Hepatocyte (in vitro differentiated cells): Measurements from ENCODE around the gene GNG7. TPM values are rescaled to one million over a fixed set of nuclear protein-coding genes. Genes with fewer than 3 reads are reported as not detected.

Experiments
- DNase-seq: peaks from one replicate; pipeline ENCODE4 v3.0.0-alpha.2; 2016; ENCODE audit warnings: low spot score
- H2AFZ ChIP-seq: fragments of 200-600 bp; sonication (generic); 2 replicates; pipeline ENCODE4 v1.6.0; 2016; ENCODE audit warnings: antibody characterized with exemption, mild to moderate bottlenecking
- H3K27ac ChIP-seq: fragments of 200-600 bp; sonication (generic); 2 replicates; pipeline ENCODE4 v1.5.1; 2016; ENCODE audit warnings: mild to moderate bottlenecking
- H3K27me3 ChIP-seq: fragments of 200-600 bp; sonication (generic); 2 replicates; pipeline ENCODE4 v1.6.1; 2016
- H3K36me3 ChIP-seq: fragments of 200-600 bp; sonication (generic); replicated peaks from 2 replicates; pipeline ENCODE4 v1.5.1; 2016; ENCODE audit warnings: low read depth; ENCODE audit not compliant: insufficient read depth
- H3K4me1 ChIP-seq: fragments of 200-600 bp; sonication (generic); 2 replicates; pipeline ENCODE4 v1.5.1; 2016; ENCODE audit warnings: mild to moderate bottlenecking, moderate library complexity; ENCODE audit not compliant: insufficient read depth
- H3K4me2 ChIP-seq: fragments of 200-600 bp; sonication (generic); 2 replicates; pipeline ENCODE4 v1.6.0; 2016
- H3K4me3 ChIP-seq: fragments of 200-600 bp; sonication (generic); 2 replicates; pipeline ENCODE4 v1.5.1; 2016; ENCODE audit warnings: mild to moderate bottlenecking
- H3K79me2 ChIP-seq: fragments of 200-600 bp; sonication (generic); 2 replicates; pipeline ENCODE4 v1.6.0; 2017; ENCODE audit warnings: mild to moderate bottlenecking
- H3K9me2 ChIP-seq: fragments of 200-600 bp; sonication (generic); replicated peaks from 2 replicates; pipeline ENCODE4 v1.6.0; 2017; ENCODE audit warnings: mild to moderate bottlenecking; ENCODE audit not compliant: insufficient read depth
- H3K9me3 ChIP-seq: fragments of 200-600 bp; sonication (generic); 2 replicates; pipeline ENCODE4 v1.5.1; 2016; ENCODE audit warnings: low read depth, mild to moderate bottlenecking
- H4K20me1 ChIP-seq: fragments of 200-600 bp; sonication (generic); 2 replicates; pipeline ENCODE4 v1.6.0; 2016; ENCODE audit warnings: mild to moderate bottlenecking; ENCODE audit not compliant: insufficient read depth, poor library complexity, severe bottlenecking
- CTCF ChIP-seq: fragments of 200-600 bp; sonication (generic); IDR thresholded peaks from 2 replicates; pipeline ENCODE4 v1.5.1; 2016; ENCODE audit warnings: antibody characterized with exemption, mild to moderate bottlenecking; ENCODE audit not compliant: poor library complexity
- EZH2 ChIP-seq: fragments of 200-600 bp; sonication (generic); IDR thresholded peaks from 2 replicates; pipeline ENCODE4 v1.6.1; 2016; ENCODE audit warnings: antibody characterized with exemption, mild to moderate bottlenecking, borderline replicate concordance
- EZH2phosphoT487 ChIP-seq: fragments of 200-600 bp; sonication (generic); IDR thresholded peaks from one replicate; pipeline ENCODE4 v1.6.1; 2018; ENCODE audit warnings: antibody characterized with exemption, mild to moderate bottlenecking, low read depth, moderate library complexity; ENCODE audit not compliant: unreplicated experiment, severe bottlenecking
- WGBS: methylation state at CpG from one replicate; pipeline ENCODE4 v1.1.6; 2016; ENCODE audit warnings: low lambda C conversion rate; ENCODE audit errors: missing lambda C conversion rate; 5-methylcytosine and 5-hydroxymethylcytosine counted together
- polyA plus RNA-seq: library from polyadenylated mRNA; unstranded; fragments of >200 nt; fragmentation: Nextera tagmentation; extraction: Ambion mirVana; gene quantifications from 2 replicates; pipeline ENCODE4 v1.2.1, GENCODE V29; 2016
- total RNA-seq: library from RNA; depleted of rRNA; stranded (reverse); fragments of >200 nt; gene quantifications from 2 replicates; pipeline ENCODE4 v1.2.3, GENCODE V29; 2014

Gene GNG7
- total and polyA plus RNA-seq, 2 experiments from 2014 or later, result 1.2 to 1.9 TPM

DNA sequence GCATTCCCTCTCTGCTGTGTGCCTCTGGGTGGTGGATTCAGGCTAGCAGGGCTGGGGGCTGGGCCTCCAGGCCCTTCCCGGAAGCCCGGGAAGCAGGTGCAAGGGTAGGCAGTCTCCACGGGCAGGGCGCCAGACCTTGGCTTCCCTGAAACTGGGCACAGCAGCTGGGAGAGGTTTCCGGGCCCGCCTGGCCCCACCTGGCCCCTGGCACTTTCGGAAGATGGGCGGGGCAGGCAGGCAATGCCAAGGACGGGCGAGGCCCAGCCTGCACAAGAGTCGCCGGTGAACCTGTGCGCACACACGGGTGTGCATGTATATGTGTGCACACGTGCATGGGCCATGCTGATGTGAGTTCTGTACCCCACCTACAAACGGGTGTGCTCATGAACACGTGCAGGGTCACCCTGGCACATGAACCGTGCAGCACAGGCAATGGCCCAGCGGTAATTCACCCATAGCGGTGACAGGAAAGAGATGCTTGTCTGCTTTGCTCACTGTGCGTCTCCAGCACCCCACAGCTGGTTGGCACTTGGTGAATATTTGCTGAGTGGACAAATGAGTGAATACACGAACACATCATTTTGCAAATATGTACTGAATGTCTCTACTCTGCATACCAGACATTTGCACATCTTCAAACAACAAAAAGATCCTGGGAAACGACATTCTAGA is 211.2 kb downstream of the GNG7 start:
- Histone ChIP-seq H3K4me2 (no peak overlapping the region), H3K4me1 (peaks cover 29% of the 10 kb centered on the region), H3K27ac (peak overlapping the region; percentile 66), H2AFZ (no peak overlapping the region), H3K27me3 (peaks cover 9% of the 10 kb centered on the region), H3K9me2 (no peaks in the 10 kb centered on the region), H3K4me3 (no peak overlapping the region), H3K79me2 (no peaks in the 10 kb centered on the region), H3K36me3 (no peaks in the 10 kb centered on the region), H4K20me1 (no peaks in the 10 kb centered on the region), H3K9me3 (no peaks in the 10 kb centered on the region)
- peak; percentile 46 for DNase-seq
- TF ChIP-seq CTCF (no peak), EZH2 (no peak), EZH2phosphoT487 (no peak)
- WGBS, result 79% methylated on average over 23 of the region's 23 CpGs

DNA sequence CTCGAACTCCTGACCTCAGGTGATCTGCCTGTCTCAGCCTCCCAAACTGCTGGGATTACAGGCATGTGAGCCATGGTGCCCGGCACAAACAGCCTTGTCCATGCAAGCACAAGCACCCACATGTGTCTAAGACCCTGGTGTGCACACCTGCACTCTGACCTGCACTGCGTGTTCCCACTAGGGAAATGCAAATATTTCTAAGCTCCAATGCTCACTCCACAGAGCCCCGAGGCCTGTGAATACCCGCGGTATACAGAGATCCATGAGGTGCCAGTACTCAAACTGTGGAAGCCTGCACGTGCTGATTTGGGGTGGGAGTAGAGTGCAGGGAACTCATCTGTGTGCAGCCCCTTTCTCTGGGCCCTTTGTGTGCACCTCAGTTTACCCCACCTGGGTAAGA is 211.8 kb downstream of the GNG7 start:
- Histone ChIP-seq H3K9me3 (no peaks in the 10 kb centered on the region), H3K4me3 (no peak overlapping the region), H2AFZ (no peak overlapping the region), H3K4me2 (no peak overlapping the region), H3K27me3 (peaks cover 9% of the 10 kb centered on the region), H3K4me1 (peaks cover 25% of the 10 kb centered on the region), H3K27ac (no peak overlapping the region), H3K36me3 (no peaks in the 10 kb centered on the region), H3K9me2 (no peaks in the 10 kb centered on the region), H3K79me2 (no peaks in the 10 kb centered on the region), H4K20me1 (no peaks in the 10 kb centered on the region)
- 85% methylated on average over 7 of the region's 7 CpGs for WGBS
- TF ChIP-seq EZH2phosphoT487 (no peak), EZH2 (no peak), CTCF (no peak)
- DNase-seq, result no peak

DNA sequence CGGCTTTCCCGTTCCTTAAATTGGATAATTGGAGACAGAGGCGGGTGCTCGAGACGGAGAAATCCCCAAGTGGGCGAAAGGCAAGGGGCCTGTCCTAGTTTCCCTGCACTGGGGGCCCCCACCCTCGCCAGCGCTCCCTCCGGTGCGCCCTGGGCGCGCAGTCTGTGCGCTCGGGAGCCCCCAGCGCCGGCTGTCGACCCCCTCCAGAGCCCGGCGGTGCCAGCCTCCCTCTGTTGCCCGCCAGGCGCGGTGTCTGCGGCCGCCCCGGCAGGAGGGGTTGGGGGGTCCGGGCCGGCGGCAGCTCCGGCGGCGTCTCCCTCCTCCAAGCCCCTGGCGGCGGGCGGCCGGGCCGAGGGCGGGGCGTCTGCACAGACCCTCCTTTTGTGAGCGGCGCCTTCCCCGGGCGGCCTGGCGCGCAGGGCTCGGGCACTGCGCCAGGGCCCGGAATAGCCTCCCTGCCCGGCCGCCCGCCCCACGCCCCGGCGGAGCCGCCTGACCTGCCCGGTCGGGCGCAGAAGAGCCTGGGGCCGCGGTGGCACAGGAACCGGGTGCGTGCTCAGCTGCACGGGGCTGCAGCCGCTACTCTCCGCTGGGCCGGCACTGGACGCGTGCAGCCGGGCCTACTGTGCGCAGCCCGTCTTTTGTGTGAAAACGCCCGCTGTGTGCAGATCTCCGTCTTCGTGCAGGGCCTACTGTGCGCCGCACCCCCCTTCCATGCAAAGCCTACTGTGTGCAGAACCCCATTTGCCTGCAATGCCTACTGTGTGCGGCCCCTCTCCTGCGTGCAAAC is 213.4 kb downstream of the GNG7 start:
- no peaks in the 10 kb centered on the region for H3K79me2 ChIP-seq
- H3K9me3 ChIP-seq, result no peaks in the 10 kb centered on the region
- WGBS, result 16% methylated on average over 56 of the region's 78 CpGs
- no peak overlapping the region for H3K27ac ChIP-seq
- no peak overlapping the region for H2AFZ ChIP-seq
- TF ChIP-seq CTCF (no peak), EZH2phosphoT487 (no peak), EZH2 (no peak)
- peak overlapping the region; percentile 84 for H3K4me2 ChIP-seq
- no peaks in the 10 kb centered on the region for H4K20me1 ChIP-seq
- DNase-seq, result peak; percentile 83
- peak overlapping the region; percentile 10 for H3K4me3 ChIP-seq
- peaks cover 14% of the 10 kb centered on the region for H3K4me1 ChIP-seq
- no peaks in the 10 kb centered on the region for H3K36me3 ChIP-seq
- peaks cover 9% of the 10 kb centered on the region for H3K27me3 ChIP-seq
- H3K9me2 ChIP-seq, result no peaks in the 10 kb centered on the region
